SU-DHL-6 (cell line): ENCODE measurements around the gene ACTN3.

Experiments
- EZH2phosphoT487 ChIP-seq: fragments of 200-600 bp; sonication (generic), shearing (Covaris generic); conservative IDR thresholded peaks from 2 replicates; pipeline ENCODE4 v1.6.1; 2018; ENCODE audit warnings: mild to moderate bottlenecking, antibody characterized with exemption, low read length, moderate library complexity, mixed read lengths
- TF ChIP-seq, protein P1 (sequence below): fragments of 200-600 bp; sonication (generic); IDR thresholded peaks from one replicate; pipeline ENCODE4 v1.5.1; 2017; ENCODE audit warnings: antibody characterized with exemption, mild to moderate bottlenecking, low read length, moderate library complexity; ENCODE audit not compliant: insufficient read depth, poor library complexity, severe bottlenecking

DNA sequence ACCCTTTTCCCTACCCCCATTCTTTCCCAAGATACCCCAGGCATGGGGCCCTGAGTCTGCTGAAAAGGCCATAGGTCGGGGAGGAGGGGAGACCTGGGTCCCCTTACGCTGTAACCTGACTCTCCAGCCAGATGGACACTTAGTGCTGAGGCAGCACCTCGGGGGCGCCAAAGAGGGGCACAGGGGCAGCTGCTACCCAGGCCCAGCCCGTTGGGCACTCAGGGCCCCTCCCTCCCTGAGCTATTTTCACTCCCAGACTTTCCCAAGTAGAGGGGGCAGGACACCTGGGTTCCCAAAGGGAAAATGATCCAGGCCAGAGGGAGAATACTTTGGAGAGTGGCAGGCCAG is 933 bp downstream of the ACTN3 start:
- TF ChIP-seq, protein P1, sequence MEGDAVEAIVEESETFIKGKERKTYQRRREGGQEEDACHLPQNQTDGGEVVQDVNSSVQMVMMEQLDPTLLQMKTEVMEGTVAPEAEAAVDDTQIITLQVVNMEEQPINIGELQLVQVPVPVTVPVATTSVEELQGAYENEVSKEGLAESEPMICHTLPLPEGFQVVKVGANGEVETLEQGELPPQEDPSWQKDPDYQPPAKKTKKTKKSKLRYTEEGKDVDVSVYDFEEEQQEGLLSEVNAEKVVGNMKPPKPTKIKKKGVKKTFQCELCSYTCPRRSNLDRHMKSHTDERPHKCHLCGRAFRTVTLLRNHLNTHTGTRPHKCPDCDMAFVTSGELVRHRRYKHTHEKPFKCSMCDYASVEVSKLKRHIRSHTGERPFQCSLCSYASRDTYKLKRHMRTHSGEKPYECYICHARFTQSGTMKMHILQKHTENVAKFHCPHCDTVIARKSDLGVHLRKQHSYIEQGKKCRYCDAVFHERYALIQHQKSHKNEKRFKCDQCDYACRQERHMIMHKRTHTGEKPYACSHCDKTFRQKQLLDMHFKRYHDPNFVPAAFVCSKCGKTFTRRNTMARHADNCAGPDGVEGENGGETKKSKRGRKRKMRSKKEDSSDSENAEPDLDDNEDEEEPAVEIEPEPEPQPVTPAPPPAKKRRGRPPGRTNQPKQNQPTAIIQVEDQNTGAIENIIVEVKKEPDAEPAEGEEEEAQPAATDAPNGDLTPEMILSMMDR, result no peak
- TF ChIP-seq EZH2phosphoT487, result no peak
